Measurements from ENCODE around the gene ERGIC1. TPM values are rescaled to one million over a fixed set of nuclear protein-coding genes. Genes with fewer than 3 reads are reported as not detected.

ERGIC1 gene
- total and polyA plus RNA-seq, 2 of the 8 experiments (the other 6 are each of a cell fraction or from before 2014, with no cell fraction given), result 95.3 to 106 TPM

DNA sequence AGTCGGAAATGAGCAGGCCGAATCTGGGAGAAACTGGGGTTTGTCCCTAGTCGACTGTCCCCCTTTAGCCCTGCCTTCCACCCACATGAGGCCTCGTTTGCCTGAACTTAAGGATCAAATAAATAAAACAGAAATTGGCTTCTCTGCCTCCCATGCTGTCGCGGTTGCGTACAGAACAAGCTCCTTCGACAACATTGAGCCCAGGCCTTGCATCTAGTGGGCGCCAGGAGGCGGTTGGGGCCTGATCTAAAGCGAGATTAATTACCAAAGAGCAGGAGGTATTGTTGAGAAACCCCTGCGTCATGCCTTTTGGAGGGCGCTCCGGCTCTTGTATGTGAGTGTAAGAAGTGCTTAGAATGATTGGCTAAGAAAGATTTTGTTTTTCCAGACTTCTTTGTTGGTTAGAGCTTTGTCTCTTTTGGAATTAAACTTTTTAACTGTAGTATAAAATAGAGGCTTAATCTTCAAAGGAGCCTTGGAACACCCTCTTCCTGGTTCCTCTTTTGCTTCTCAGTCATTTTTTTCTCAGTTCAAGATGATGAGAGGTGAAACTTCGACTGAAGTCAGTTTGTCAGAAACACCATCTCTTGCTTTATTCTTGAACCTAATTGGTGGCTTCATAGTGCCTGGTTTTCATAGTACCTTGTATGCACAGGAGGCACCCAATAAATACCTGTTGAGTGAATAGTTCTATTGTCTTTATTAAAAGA, 150.3 kb downstream of the ERGIC1 start (continued):
- no peak for TF ChIP-seq NANOG (IDR thresholded peaks at IDR 0.05; ENCODE audit: insufficient read depth, low read depth, low read length, poor library complexity, severe bottlenecking)
- TF ChIP-seq MAFK (IDR thresholded peaks at IDR 0.05; ENCODE audit: low read depth, low read length), result peak; percentile 61; the same call in 1 of the 2 replicates
